ENCODE data around the gene SCAMP2. TPM values are rescaled to one million over a fixed set of nuclear protein-coding genes. Genes with fewer than 3 reads are reported as not detected.
"Not testable (repeated sequence)": the region's sequence is repeated elsewhere in the genome, so short reads cannot be mapped to it uniquely, and the experiment has no call there.

SCAMP2 gene
- total and polyA plus RNA-seq, 10 of the 15 experiments (the other 5 are each of a cell fraction or from before 2014, with no cell fraction given): 10.9 to 158 (median 99.6) TPM

DNA sequence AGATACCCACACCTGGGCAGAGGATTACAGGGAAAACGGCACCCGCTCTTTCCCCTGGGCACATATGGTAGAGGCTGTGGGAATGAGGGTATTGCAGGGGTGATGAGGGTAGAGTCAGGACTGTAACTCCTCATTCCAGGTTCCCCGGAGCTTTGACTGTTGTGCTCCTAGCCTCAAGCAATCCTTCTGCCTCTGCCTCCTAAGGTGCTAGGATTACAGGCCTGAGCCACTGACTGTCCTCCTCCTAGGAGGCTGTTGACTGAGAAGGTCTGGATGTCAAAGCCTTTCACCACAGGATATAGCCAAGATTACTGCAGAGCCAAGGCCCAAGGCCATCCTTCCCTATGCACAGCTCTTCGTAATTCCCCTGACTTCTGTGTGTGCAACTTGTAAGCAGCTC, 15.6 kb upstream of the SCAMP2 start:
- POLR2A ChIA-PET: interaction anchor here (0.7 to 1.9 kb wide), 5 partner anchors 10 to 27 kb away, joined by 3 to 6 read pairs (median 3); partner anchors contain the start of gene SCAMP2
- Histone ChIP-seq H4K20me1 (ENCODE audit: control insufficient read depth, insufficient read depth) (no peaks in the 10 kb centered on the region), H2AFZ (ENCODE audit: control insufficient read depth, low read depth, low read length) (no peak overlapping the region), H3K27me3 (replicated peaks in 1 of 2; ENCODE audit: control insufficient read depth in 2 of 2, insufficient read depth in 2 of 2, low read length in 1 of 2) (no peaks in the 10 kb centered on the region), H3K4me1 (ENCODE audit: control insufficient read depth, insufficient read depth, low read length) (peaks cover 35% of the 10 kb centered on the region), H3K9me3 (replicated peaks; ENCODE audit: control insufficient read depth, insufficient read depth, low read length) (no peaks in the 10 kb centered on the region), H3K4me3 (no peak overlapping the region), H3K27ac (ENCODE audit: control insufficient read depth, insufficient read depth) (no peak overlapping the region), H3K9ac (ENCODE audit: control insufficient read depth, insufficient read depth, low read length) (no peak overlapping the region), H3K79me2 (ENCODE audit: control insufficient read depth, insufficient read depth, low read length) (peaks cover 12% of the 10 kb centered on the region), H3K4me2 (ENCODE audit: control insufficient read depth, insufficient read depth) (0 out of 2 replicates have a peak overlapping the region, but pooled peaks have one; percentile 85), H3K36me3 (ENCODE audit: control insufficient read depth in 2 of 2, insufficient read depth in 2 of 2, low read length in 1 of 2) (peaks cover 0 to 6% of the 10 kb centered on the region in 2 experiments; a peak in 2 of 4 replicates)
- BruUV-seq (replicated peaks): no TSS peak
- WGBS (ENCODE audit: insufficient coverage, insufficient replicate concordance, low lambda C conversion rate, missing lambda C conversion rate): 50% methylated on average over 4 of the region's 4 CpGs
- no peak for FAIRE-seq
- in situ Hi-C loops (cut with MboI): no loop called here
- SMC1A ChIA-PET (ENCODE audit: uncharacterized antibody, unreplicated experiment): interaction anchor here (0.9 to 1.9 kb wide), 5 partner anchors 15 to 117 kb away, joined by 3 to 6 read pairs (median 5); partner anchors contain the start of gene FAM219B
- RAD21 ChIA-PET (ENCODE audit: unreplicated experiment): interaction anchor here (1.1 to 1.2 kb wide), 2 partner anchors 13 to 118 kb away, joined by 3 to 4 read pairs; no protein-coding TSS in a partner anchor
- DNase-seq (ENCODE audit: low read depth, low spot score): no peak
- no peak for ATAC-seq
- intact Hi-C loops (cut with micrococcal nuclease; ENCODE audit: unreplicated experiment): no loop called here
- TF ChIP-seq RFX5 (IDR thresholded peaks at IDR 0.05; ENCODE audit: low read depth, low read length) (no peak), EP300 (IDR thresholded peaks at IDR 0.05; ENCODE audit: borderline replicate concordance in 1 of 2, control insufficient read depth in 1 of 2, low read depth in 2 of 2, low read length in 2 of 2) (no peak), NFIC (IDR thresholded peaks at IDR 0.05; ENCODE audit: low read depth, low read length) (no peak)
- CTCF ChIA-PET: interaction anchor here (0.8 to 4.5 kb wide), 3 partner anchors 12 to 117 kb away, joined by 3 to 37 read pairs (median 3); no protein-coding TSS in a partner anchor

GRCh38 chr15:74887537-74888193, 14.5 kb upstream of the SCAMP2 start:
- BruUV-seq (replicated peaks); H2AFZ ChIP-seq (ENCODE audit: control insufficient read depth, low read depth, low read length); H3K36me3 ChIP-seq (ENCODE audit: control insufficient read depth in 2 of 2, insufficient read depth in 2 of 2, low read length in 1 of 2); H3K4me3 ChIP-seq; H3K27me3 ChIP-seq (replicated peaks in 1 of 2; ENCODE audit: control insufficient read depth in 2 of 2, insufficient read depth in 2 of 2, low read length in 1 of 2); FAIRE-seq; H3K9me3 ChIP-seq (replicated peaks; ENCODE audit: control insufficient read depth, insufficient read depth, low read length); in situ Hi-C loops (cut with MboI); H3K4me2 ChIP-seq (ENCODE audit: control insufficient read depth, insufficient read depth); H3K9ac ChIP-seq (ENCODE audit: control insufficient read depth, insufficient read depth, low read length); H4K20me1 ChIP-seq (ENCODE audit: control insufficient read depth, insufficient read depth); ATAC-seq; DNase-seq (ENCODE audit: low read depth, low spot score); intact Hi-C loops (cut with micrococcal nuclease; ENCODE audit: unreplicated experiment); H3K27ac ChIP-seq (ENCODE audit: control insufficient read depth, insufficient read depth): not testable (repeated sequence)
- WGBS (ENCODE audit: insufficient coverage, insufficient replicate concordance, low lambda C conversion rate, missing lambda C conversion rate): 87% methylated on average over 7 of the region's 10 CpGs
- H3K79me2 ChIP-seq (ENCODE audit: control insufficient read depth, insufficient read depth, low read length): peaks cover 12% of the 10 kb centered on the region
- ChIA-PET RAD21 (ENCODE audit: unreplicated experiment) (interaction anchor here (1.1 kb wide), 1 partner anchor 117 kb away, joined by 4 read pairs; no protein-coding TSS in a partner anchor), SMC1A (ENCODE audit: uncharacterized antibody, unreplicated experiment) (interaction anchor here (0.8 to 1.3 kb wide), 4 partner anchors 14 to 30 kb away, joined by 3 read pairs; no protein-coding TSS in a partner anchor), POLR2A (interaction anchor here (0.7 to 1.2 kb wide), 3 partner anchors 17 to 75 kb away, joined by 3 read pairs; partner anchors contain the start of gene LMAN1L), CTCF (interaction anchor here (0.8 to 7.5 kb wide), 4 partner anchors 13 to 116 kb away, joined by 3 to 75 read pairs (median 20); no protein-coding TSS in a partner anchor)
- H3K4me1 ChIP-seq (ENCODE audit: control insufficient read depth, insufficient read depth, low read length): peaks cover 27% of the 10 kb centered on the region
